Nephron progenitor cell (in vitro differentiated cells): ENCODE measurements around the gene COL13A1.

Experiments
- DNase-seq: peaks from one replicate; pipeline ENCODE4 v3.0.0; 2021
- H3K27ac Mint-ChIP-seq: 2 replicates; pipeline ENCODE4 v1.8.0; 2021; ENCODE audit warnings: mild to moderate bottlenecking, moderate library complexity, mixed read lengths
- H3K27me3 Mint-ChIP-seq: 2 replicates; pipeline ENCODE4 v1.8.0; 2021; ENCODE audit warnings: mild to moderate bottlenecking, low read depth, mixed read lengths; ENCODE audit not compliant: poor library complexity
- H3K36me3 Mint-ChIP-seq: 2 replicates; pipeline ENCODE4 v1.8.0; 2021; ENCODE audit warnings: low read depth, mixed read lengths
- H3K4me1 Mint-ChIP-seq: 2 replicates; pipeline ENCODE4 v1.8.0; 2021; ENCODE audit warnings: mixed read lengths
- H3K4me3 Mint-ChIP-seq: 2 replicates; pipeline ENCODE4 v1.8.0; 2021; ENCODE audit warnings: mild to moderate bottlenecking, moderate library complexity, mixed read lengths
- H3K9me3 Mint-ChIP-seq: 2 replicates; pipeline ENCODE4 v1.8.0; 2021; ENCODE audit warnings: mild to moderate bottlenecking, moderate library complexity, mixed read lengths
- CTCF ChIP-seq: fragments of 200-600 bp; sonication (generic); IDR thresholded peaks from 2 replicates; pipeline ENCODE4 v1.5.0; 2021; ENCODE audit warnings: antibody characterized with exemption

The COL13A1 gene

GRCh38 chr10:69871074-69871473 is 69.4 kb downstream of the COL13A1 start:
- Mint-ChIP-seq H3K4me1 (peaks cover 29% of the 10 kb centered on the region), H3K4me3 (no peak overlapping the region), H3K27ac (no peak overlapping the region), H3K9me3 (no peaks in the 10 kb centered on the region), H3K27me3 (peaks cover 56% of the 10 kb centered on the region), H3K36me3 (no peaks in the 10 kb centered on the region)
- DNase-seq: no peak
- TF ChIP-seq CTCF: no peak

GRCh38 chr10:69872323-69872722 is 70.6 kb downstream of the COL13A1 start:
- peaks cover 23% of the 10 kb centered on the region for H3K4me1 Mint-ChIP-seq
- H3K9me3 Mint-ChIP-seq: no peaks in the 10 kb centered on the region
- no peak overlapping the region for H3K4me3 Mint-ChIP-seq

GRCh38 chr10:69873135-69873639 is 71.5 kb downstream of the COL13A1 start:
- peaks cover 23% of the 10 kb centered on the region for H3K4me1 Mint-ChIP-seq
- no peak overlapping the region for H3K27ac Mint-ChIP-seq
- DNase-seq: no peak
- H3K27me3 Mint-ChIP-seq: peaks cover 61% of the 10 kb centered on the region
- H3K36me3 Mint-ChIP-seq: no peaks in the 10 kb centered on the region
- no peak for TF ChIP-seq CTCF
- no peaks in the 10 kb centered on the region for H3K9me3 Mint-ChIP-seq
- no peak overlapping the region for H3K4me3 Mint-ChIP-seq

More at GRCh38 chr10:69872323-69872722, 70.6 kb downstream of the COL13A1 start:
- H3K36me3 Mint-ChIP-seq: no peaks in the 10 kb centered on the region
- peaks cover 61% of the 10 kb centered on the region for H3K27me3 Mint-ChIP-seq
- TF ChIP-seq CTCF: no peak
- no peak for DNase-seq
- no peak overlapping the region for H3K27ac Mint-ChIP-seq

- no peaks in the 10 kb centered on the region for H3K9me3 Mint-ChIP-seq
- DNase-seq: no peak
- TF ChIP-seq CTCF: no peak
- H3K27me3 Mint-ChIP-seq: peaks cover 57% of the 10 kb centered on the region
- peaks cover 24% of the 10 kb centered on the region for H3K4me1 Mint-ChIP-seq
- no peak overlapping the region for H3K4me3 Mint-ChIP-seq
- H3K27ac Mint-ChIP-seq: no peak overlapping the region
- H3K36me3 Mint-ChIP-seq: no peaks in the 10 kb centered on the region
Measured at GRCh38 chr10:69874449-69874848, 72.7 kb downstream of the COL13A1 start.

GRCh38 chr10:69875856-69876255 is 74.2 kb downstream of the COL13A1 start:
- no peak overlapping the region for H3K27ac Mint-ChIP-seq
- DNase-seq: no peak
- no peak for TF ChIP-seq CTCF
- H3K36me3 Mint-ChIP-seq: no peaks in the 10 kb centered on the region
- H3K27me3 Mint-ChIP-seq: peaks cover 67% of the 10 kb centered on the region
- H3K9me3 Mint-ChIP-seq: no peaks in the 10 kb centered on the region
- no peak overlapping the region for H3K4me3 Mint-ChIP-seq
- H3K4me1 Mint-ChIP-seq: peaks cover 38% of the 10 kb centered on the region

- Mint-ChIP-seq H3K27ac (no peak overlapping the region), H3K27me3 (peaks cover 62% of the 10 kb centered on the region), H3K4me1 (peaks cover 43% of the 10 kb centered on the region), H3K9me3 (no peaks in the 10 kb centered on the region), H3K36me3 (no peaks in the 10 kb centered on the region), H3K4me3 (no peak overlapping the region)
- DNase-seq: no peak
- no peak for TF ChIP-seq CTCF
Measured at GRCh38 chr10:69876286-69876685, 74.6 kb downstream of the COL13A1 start.
